K562 (cell line): Measurements from ENCODE around the gene PTPN1. TPM values are rescaled to one million over a fixed set of nuclear protein-coding genes. Genes with fewer than 3 reads are reported as not detected.

ENCODE experiments used
- ATAC-seq: fragments of 200-7000 bp; cut with Tn5 transposase; 3 replicates; pipeline ENCODE4 v1.9.1; 2020; ENCODE audit warnings: moderate library complexity
- BruUV-seq: library from RNA; stranded (reverse); fragments of 400-500 nt; replicated peaks from 2 replicates; lab custom pipeline; 2021; lab: Mats Ljungman, UMichigan
- CTCF ChIA-PET: fragments of 300-600 bp; formaldehyde crosslinking; extraction: SDS; loops from one replicate; lab custom pipeline; 2021; ENCODE audit warnings: low intra/inter-chr PET ratio; lab: Yijun Ruan, JAX
- POLR2A ChIA-PET: fragments of 300-600, 350-650 bp; sonication (Branson Sonifier 250); formaldehyde crosslinking; extraction: SDS; loops from one replicate; lab custom pipeline; 2021; ENCODE audit warnings: antibody characterized with exemption, inconsistent platforms; lab: Yijun Ruan, JAX
- DNase-seq, 4 experiments: peaks; one replicate each; pipeline versions ENCODE4 v3.0.0 to v3.0.0-alpha.2; 2011 to 2018; ENCODE audit warnings: low spot score in 3 of 4, mixed read lengths in 3 of 4; ENCODE audit errors: extremely low read depth in 1 of 4
- FAIRE-seq: peaks from 2 replicates; lab custom pipeline; 2011; peaks lifted over from hg19 to GRCh38; lab: Jason Lieb, UNC
- H2AFZ ChIP-seq: 2 replicates; pipeline ENCODE4 v1.6.0; 2011; ENCODE audit warnings: low read depth, low read length, control low read depth, inconsistent platforms
- H3K27ac ChIP-seq: fragments of 200-600 bp; 3 replicates; pipeline ENCODE4 v1.8.0; 2011; ENCODE audit warnings: low read depth, mild to moderate bottlenecking, control low read depth, inconsistent platforms, low read length, moderate library complexity, mixed read lengths; ENCODE audit errors: extremely low read depth
- H3K27me3 ChIP-seq, 2 experiments: fragments of 300-600 bp in 1 of 2; 2 replicates in 1 of 2; 3 replicates in 1 of 2; pipeline versions ENCODE4 v1.6.0 to v1.8.0; 2011; ENCODE audit warnings: inconsistent platforms in 2 of 2, low read length in 2 of 2, mild to moderate bottlenecking in 1 of 2, mixed read lengths in 1 of 2, moderate library complexity in 1 of 2; ENCODE audit not compliant: control insufficient read depth in 2 of 2, insufficient read depth in 2 of 2
- H3K36me3 ChIP-seq: fragments of 300-600 bp; 3 replicates; pipeline ENCODE4 v1.8.0; 2011; ENCODE audit warnings: mild to moderate bottlenecking, low read length, inconsistent platforms; ENCODE audit not compliant: control insufficient read depth, insufficient read depth
- H3K4me1 ChIP-seq, 2 experiments: fragments of 200-600 bp in 1 of 2; replicated peaks in 1 of 2; 2 replicates in 1 of 2; 3 replicates in 1 of 2; pipeline versions ENCODE4 v1.5.1 to v1.8.0; 2011; ENCODE audit warnings: inconsistent platforms in 2 of 2, low read length in 2 of 2, mild to moderate bottlenecking in 1 of 2, mixed read lengths in 1 of 2, moderate library complexity in 1 of 2; ENCODE audit not compliant: control insufficient read depth in 2 of 2, insufficient read depth in 2 of 2
- H3K4me2 ChIP-seq: 2 replicates; pipeline ENCODE4 v1.6.1; 2011; ENCODE audit warnings: low read length, control low read depth, inconsistent platforms, mixed read lengths; ENCODE audit not compliant: insufficient read depth
- H3K4me3 ChIP-seq: fragments of 200-600 bp; sonication (generic), shearing (Covaris generic); 2 replicates; pipeline ENCODE4 v1.5.1; 2016; ENCODE audit warnings: control low read depth, inconsistent platforms
- H3K79me2 ChIP-seq: fragments of 200-600 bp; 3 replicates; pipeline ENCODE4 v1.8.0; 2011; ENCODE audit warnings: low read length, inconsistent platforms; ENCODE audit not compliant: control insufficient read depth, insufficient read depth
- H3K9ac ChIP-seq, 2 experiments: 2 replicates each; pipeline versions ENCODE4 v1.6.0 to v1.6.1; 2011; ENCODE audit warnings: low read depth in 2 of 2, low read length in 2 of 2, control low read depth in 1 of 2, inconsistent platforms in 1 of 2, mild to moderate bottlenecking in 1 of 2, mixed read lengths in 1 of 2; ENCODE audit not compliant: insufficient read depth in 1 of 2
- H3K9me1 ChIP-seq: one replicate; pipeline ENCODE4 v1.6.0; 2011; ENCODE audit warnings: inconsistent platforms, mild to moderate bottlenecking, low read length, moderate library complexity; ENCODE audit not compliant: control insufficient read depth, insufficient read depth
- H3K9me3 ChIP-seq: replicated peaks from 2 replicates; pipeline ENCODE4 v1.5.1; 2011; ENCODE audit warnings: low read depth, low read length, inconsistent platforms; ENCODE audit not compliant: control insufficient read depth, insufficient read depth
- H4K20me1 ChIP-seq: replicated peaks from 2 replicates; pipeline ENCODE4 v1.6.1; 2011; ENCODE audit warnings: low read length, inconsistent platforms, mixed read lengths; ENCODE audit not compliant: control insufficient read depth, insufficient read depth
- ADNP ChIP-seq: fragments of 200-800 bp; sonication (Bioruptor generic); IDR thresholded peaks from 2 replicates; pipeline ENCODE4 v1.6.1; 2016; ENCODE audit warnings: missing genetic modification characterization, missing compliant biosample characterization
- BCOR ChIP-seq: fragments of 450-650 bp; IDR thresholded peaks from 2 replicates; pipeline ENCODE4 v1.6.1; 2016
- BRF1 ChIP-seq: IDR thresholded peaks from 3 replicates; pipeline ENCODE4 v1.6.1; 2011; ENCODE audit warnings: borderline replicate concordance, mild to moderate bottlenecking; ENCODE audit not compliant: insufficient read length; ENCODE audit errors: extremely low read depth
- CREM ChIP-seq: IDR thresholded peaks from 2 replicates; pipeline ENCODE4 v1.6.1; 2014; ENCODE audit warnings: antibody characterized with exemption, low read depth
- GTF2A2 ChIP-seq: IDR thresholded peaks from 2 replicates; pipeline ENCODE4 v1.6.1; 2016; ENCODE audit warnings: mild to moderate bottlenecking, missing genetic modification characterization, missing compliant biosample characterization
- KDM1A ChIP-seq, 2 experiments: fragments of 450-650 bp; IDR thresholded peaks; 2 replicates each; pipeline ENCODE4 v1.6.1; 2016; ENCODE audit warnings: mild to moderate bottlenecking in 2 of 2
- MEF2A ChIP-seq: IDR thresholded peaks from 2 replicates; pipeline ENCODE4 v1.6.1; 2011; ENCODE audit warnings: low read depth, mild to moderate bottlenecking, low read length, moderate library complexity; ENCODE audit not compliant: control insufficient read depth
- MITF ChIP-seq: IDR thresholded peaks from 2 replicates; pipeline ENCODE4 v1.6.1; 2014; ENCODE audit warnings: antibody characterized with exemption
- POLR2AphosphoS2 ChIP-seq: IDR thresholded peaks from 2 replicates; pipeline ENCODE4 v1.6.1; 2012; ENCODE audit warnings: low read length, improper control_type of control experiment
- PTBP1 ChIP-seq: fragments of 200-400 bp; formaldehyde crosslinking; IDR thresholded peaks from 2 replicates; pipeline ENCODE4 v1.6.1; 2017; ENCODE audit warnings: low read depth, low read length
- RBM25 ChIP-seq: fragments of 200-400 bp; formaldehyde crosslinking; IDR thresholded peaks from 2 replicates; pipeline ENCODE4 v1.6.1; 2018; ENCODE audit warnings: low read length, low read depth, moderate library complexity; ENCODE audit not compliant: severe bottlenecking
- SMARCA5 ChIP-seq: fragments of 450-650 bp; IDR thresholded peaks from 2 replicates; pipeline ENCODE4 v1.6.1; 2016
- ZBTB7A ChIP-seq: IDR thresholded peaks from 2 replicates; pipeline ENCODE4 v1.6.1; 2011; ENCODE audit warnings: low read depth, mild to moderate bottlenecking, low read length, moderate library complexity, borderline replicate concordance; ENCODE audit not compliant: control insufficient read depth
- ZBTB9 ChIP-seq: fragments of 450-650 bp; formaldehyde crosslinking; IDR thresholded peaks from 2 replicates; pipeline ENCODE4 v1.4.0; 2020; ENCODE audit warnings: mild to moderate bottlenecking, moderate library complexity
- ZFP36 ChIP-seq: fragments of 150-350 bp; IDR thresholded peaks from 2 replicates; pipeline ENCODE4 v1.6.1; 2018; ENCODE audit warnings: low read length, low read depth; ENCODE audit not compliant: partially characterized antibody
- ZNF133 ChIP-seq: fragments of 250-450 bp; sonication (Bioruptor Pico); IDR thresholded peaks from 2 replicates; pipeline ENCODE4 v1.4.0; 2020; ENCODE audit warnings: mild to moderate bottlenecking
- ZNF384 ChIP-seq: IDR thresholded peaks from 2 replicates; pipeline ENCODE4 v1.6.1; 2012; ENCODE audit warnings: low read depth, low read length, improper control_type of control experiment
- ZNF785 ChIP-seq: fragments of 250-450 bp; sonication (Bioruptor Pico); IDR thresholded peaks from 2 replicates; pipeline ENCODE4 v1.4.0; 2020; ENCODE audit warnings: mild to moderate bottlenecking
- whole genome bisulfite sequencing: fragments of 100-300 bp; shearing (Covaris generic); methylation state at CpG from one replicate; pipeline ENCODE4 v1.1.6; 2016; ENCODE audit warnings: low coverage, mixed read lengths; ENCODE audit not compliant: insufficient coverage; ENCODE audit errors: missing lambda C conversion rate; 5-methylcytosine and 5-hydroxymethylcytosine counted together
- in situ Hi-C: fragments of 300-500 bp; cut with MboI; formaldehyde crosslinking; loops from 4 replicates; pipeline ENCODE4 v1.15.0; 2018; ENCODE audit warnings: inconsistent platforms, mixed read lengths
- intact Hi-C: fragments of 100-400 bp; cut with micrococcal nuclease; formaldehyde crosslinking; loops from 2 replicates; pipeline ENCODE4 v1.14.2; 2022
- polyA plus RNA-seq, 8 experiments: library from polyadenylated mRNA; depleted of rRNA in 4 of 8; stranded (reverse) in 5 of 8; unstranded in 3 of 8; fragments of >200 nt; fragmentation: Nextera tagmentation in 2 of 8; fragmentation: Illumina TruSeq in 1 of 8; extraction: Ambion mirVana in 2 of 8; extraction: Trizol in 1 of 8; gene quantifications; 2 replicates each; pipeline versions ENCODE4 v1.2.1 to v1.2.3, GENCODE V29; 2011 to 2014; ENCODE audit warnings: inconsistent platforms in 1 of 8, missing spikeins in 1 of 8
- total RNA-seq, 7 experiments: library from RNA; depleted of rRNA in 6 of 7; stranded (reverse); fragments of >200 nt in 6 of 7; fragmentation: Illumina TruSeq in 2 of 7; extraction: Trizol in 2 of 7; gene quantifications; 2 replicates each; pipeline versions ENCODE4 v1.2.1 to v1.2.3, GENCODE V29; 2011 to 2021; ENCODE audit warnings: low replicate concordance in 1 of 7
- TF ChIP-seq, protein P1 (sequence below): IDR thresholded peaks from 2 replicates; pipeline ENCODE4 v1.6.1; 2016; ENCODE audit warnings: missing genetic modification characterization, missing compliant biosample characterization

PTPN1 gene
- total and polyA plus RNA-seq, 9 of the 15 experiments (the other 6 are each of a cell fraction or from before 2014, with no cell fraction given) = 11.0 to 85.3 (median 54.0) TPM

- DNase-seq = no peak
- FAIRE-seq = no peak
- no peak overlapping the region for H3K27ac ChIP-seq
- intact Hi-C loops (loop anchor here (5.0 kb wide), 1 partner anchor 158 kb away; no protein-coding TSS in a partner anchor), in situ Hi-C loops (no loop called here)
- ChIA-PET CTCF (interaction anchor here (0.7 kb wide), 1 partner anchor 162 kb away, joined by 4 read pairs; no protein-coding TSS in a partner anchor), POLR2A (no interaction called here)
- no peaks in the 10 kb centered on the region for H3K9me3 ChIP-seq
- H3K4me3 ChIP-seq = no peak overlapping the region
- no peaks in the 10 kb centered on the region for H3K9me1 ChIP-seq
- 93% methylated on average over 6 of the region's 7 CpGs for WGBS
- peaks cover 37% of the 10 kb centered on the region for H3K79me2 ChIP-seq
- H3K27me3 ChIP-seq = no peaks in the 10 kb centered on the region
- peaks cover 49% of the 10 kb centered on the region; the same call in 2 of the 3 replicates for H3K36me3 ChIP-seq
- H2AFZ ChIP-seq = no peak overlapping the region
- H3K4me2 ChIP-seq = no peak overlapping the region
- peaks cover 17% of the 10 kb centered on the region; the same call in 1 of the 2 replicates for H4K20me1 ChIP-seq
- H3K4me1 ChIP-seq = peaks cover 0 to 28% of the 10 kb centered on the region in 2 experiments; a peak in 3 of 5 replicates
- TF ChIP-seq MITF (no peak), GTF2A2 (no peak), ZFP36 (peak; percentile 84), ZBTB9 (CRISPR knock-in tag) (no peak), CREM (no peak), ZNF384 (no peak), ADNP (tag) (no peak), POLR2AphosphoS2 (no peak), BRF1 (no peak), ZNF133 (CRISPR knock-in tag) (no peak), ZBTB7A (no peak), SMARCA5 (peak; percentile 69), MEF2A (no peak), ZNF785 (CRISPR knock-in tag) (no peak), PTBP1 (0 out of 2 replicates have a peak, but pooled peaks have one; percentile 52), RBM25 (peak; percentile 80), KDM1A (IDR thresholded peaks at IDR 0.05) (peak; percentile 50 to 79), BCOR (peak; percentile 92)
- TF ChIP-seq, protein P1, sequence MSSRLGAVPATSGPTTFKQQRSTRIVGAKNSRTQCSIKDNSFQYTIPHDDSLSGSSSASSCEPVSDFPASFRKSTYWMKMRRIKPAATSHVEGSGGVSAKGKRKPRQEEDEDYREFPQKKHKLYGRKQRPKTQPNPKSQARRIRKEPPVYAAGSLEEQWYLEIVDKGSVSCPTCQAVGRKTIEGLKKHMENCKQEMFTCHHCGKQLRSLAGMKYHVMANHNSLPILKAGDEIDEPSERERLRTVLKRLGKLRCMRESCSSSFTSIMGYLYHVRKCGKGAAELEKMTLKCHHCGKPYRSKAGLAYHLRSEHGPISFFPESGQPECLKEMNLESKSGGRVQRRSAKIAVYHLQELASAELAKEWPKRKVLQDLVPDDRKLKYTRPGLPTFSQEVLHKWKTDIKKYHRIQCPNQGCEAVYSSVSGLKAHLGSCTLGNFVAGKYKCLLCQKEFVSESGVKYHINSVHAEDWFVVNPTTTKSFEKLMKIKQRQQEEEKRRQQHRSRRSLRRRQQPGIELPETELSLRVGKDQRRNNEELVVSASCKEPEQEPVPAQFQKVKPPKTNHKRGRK (tag) = no peak
- peak overlapping the region in 1 of 2 experiments; percentile 42; a peak in 1 of 4 replicates for H3K9ac ChIP-seq
- no peak for ATAC-seq
- BruUV-seq = no TSS peak
Measured at GRCh38 chr20:50629670-50630045, 119.5 kb downstream of the PTPN1 start.
